ENCODE data around the gene ATP8A2. TPM values are rescaled to one million over a fixed set of nuclear protein-coding genes. Genes with fewer than 3 reads are reported as not detected.
"Not testable (repeated sequence)": the region's sequence is repeated elsewhere in the genome, so short reads cannot be mapped to it uniquely, and the experiment has no call there.

Gene ATP8A2
- total RNA-seq, 2 donors from 2014 or later: 0.13 to 0.21 TPM

- H3K27me3 Mint-ChIP-seq: peaks cover 12% of the 10 kb centered on the region
- H3K36me3 Mint-ChIP-seq (ENCODE audit: low read depth): no peaks in the 10 kb centered on the region
- H3K27ac Mint-ChIP-seq: no peak overlapping the region
- H3K4me3 Mint-ChIP-seq: no peak overlapping the region
- no peaks in the 10 kb centered on the region for H3K4me1 Mint-ChIP-seq
- H3K9me3 Mint-ChIP-seq: no peaks in the 10 kb centered on the region
- no peak for ATAC-seq (replicated peaks)
Observed at GRCh38 chr13:25932365-25932764, 560.6 kb downstream of the ATP8A2 start.

DNA sequence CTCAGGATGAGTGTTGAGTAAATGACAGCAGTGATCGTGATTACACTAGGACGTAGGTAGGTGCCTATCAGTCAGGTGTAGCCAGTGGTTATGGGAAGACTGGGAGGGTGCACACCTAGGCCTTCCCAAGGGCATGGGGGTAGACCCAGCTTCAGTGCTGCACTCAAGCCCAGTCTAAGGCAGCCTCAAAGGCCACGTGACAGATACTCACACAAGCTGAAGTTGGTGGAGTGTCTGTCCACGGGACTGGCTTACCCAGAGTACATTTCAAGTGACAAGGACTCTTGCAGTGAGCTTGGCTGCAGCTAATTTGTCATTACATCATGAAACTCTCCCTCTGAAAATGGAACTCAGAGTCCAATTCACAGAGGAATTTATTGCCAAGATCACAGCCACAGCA lies 561.7 kb downstream of the ATP8A2 start:
- no peak overlapping the region for H3K4me3 Mint-ChIP-seq
- H3K4me1 Mint-ChIP-seq: no peaks in the 10 kb centered on the region
- peaks cover 12% of the 10 kb centered on the region for H3K27me3 Mint-ChIP-seq
- no peak overlapping the region for H3K27ac Mint-ChIP-seq
- no peak for ATAC-seq (replicated peaks)
- no peaks in the 10 kb centered on the region for H3K36me3 Mint-ChIP-seq (ENCODE audit: low read depth)
- H3K9me3 Mint-ChIP-seq: no peaks in the 10 kb centered on the region

DNA sequence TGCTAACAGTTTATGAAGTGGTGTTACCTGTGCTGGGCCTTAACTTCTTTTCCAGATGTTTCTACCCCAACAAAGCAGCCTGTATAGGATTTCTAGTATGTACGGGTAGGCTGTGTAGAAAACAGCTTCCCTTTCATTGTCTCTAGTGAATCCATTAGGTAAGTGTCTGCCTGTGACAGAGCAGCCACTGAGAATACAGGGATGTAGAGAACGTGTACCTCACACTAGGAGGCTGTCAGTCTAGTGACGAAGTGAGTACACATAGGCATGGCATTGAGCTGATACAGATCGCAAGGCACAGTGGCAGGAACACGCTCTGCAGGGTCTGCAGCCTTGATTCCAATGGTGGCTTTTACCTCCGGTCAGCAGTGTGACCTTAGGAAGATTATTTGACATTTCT lies 562.4 kb downstream of the ATP8A2 start:
- ATAC-seq (replicated peaks): no peak

GRCh38 chr13:25939961-25940687 lies 568.4 kb downstream of the ATP8A2 start:
- H3K4me3 Mint-ChIP-seq: no peak overlapping the region
- peak overlapping the region; percentile 7 for H3K27ac Mint-ChIP-seq
- peaks cover 4% of the 10 kb centered on the region for H3K27me3 Mint-ChIP-seq
- peaks cover 3% of the 10 kb centered on the region for H3K4me1 Mint-ChIP-seq
- no peaks in the 10 kb centered on the region for H3K9me3 Mint-ChIP-seq
- no peaks in the 10 kb centered on the region for H3K36me3 Mint-ChIP-seq (ENCODE audit: low read depth)
- no peak for ATAC-seq (replicated peaks)

More for the DNA sequence above, 562.4 kb downstream of the ATP8A2 start:
- H3K4me3 Mint-ChIP-seq: no peak overlapping the region
- no peak overlapping the region for H3K27ac Mint-ChIP-seq
- H3K9me3 Mint-ChIP-seq: no peaks in the 10 kb centered on the region
- H3K36me3 Mint-ChIP-seq (ENCODE audit: low read depth): no peaks in the 10 kb centered on the region
- peaks cover 6% of the 10 kb centered on the region for H3K27me3 Mint-ChIP-seq
- H3K4me1 Mint-ChIP-seq: no peaks in the 10 kb centered on the region

- Mint-ChIP-seq H3K36me3 (ENCODE audit: low read depth) (no peaks in the 10 kb centered on the region), H3K27me3 (peaks cover 4% of the 10 kb centered on the region), H3K9me3 (no peaks in the 10 kb centered on the region), H3K4me1 (peaks cover 3% of the 10 kb centered on the region), H3K4me3 (no peak overlapping the region), H3K27ac (no peak overlapping the region)
- ATAC-seq (replicated peaks): no peak
Observed at GRCh38 chr13:25943081-25943480, 571.3 kb downstream of the ATP8A2 start.

- Mint-ChIP-seq H3K27ac (no peak overlapping the region), H3K27me3 (peaks cover 4% of the 10 kb centered on the region), H3K4me3 (no peak overlapping the region), H3K9me3 (no peaks in the 10 kb centered on the region), H3K4me1 (peaks cover 3% of the 10 kb centered on the region), H3K36me3 (ENCODE audit: low read depth) (no peaks in the 10 kb centered on the region)
- no peak for ATAC-seq (replicated peaks)
Observed at GRCh38 chr13:25943658-25944057, 571.9 kb downstream of the ATP8A2 start.

DNA sequence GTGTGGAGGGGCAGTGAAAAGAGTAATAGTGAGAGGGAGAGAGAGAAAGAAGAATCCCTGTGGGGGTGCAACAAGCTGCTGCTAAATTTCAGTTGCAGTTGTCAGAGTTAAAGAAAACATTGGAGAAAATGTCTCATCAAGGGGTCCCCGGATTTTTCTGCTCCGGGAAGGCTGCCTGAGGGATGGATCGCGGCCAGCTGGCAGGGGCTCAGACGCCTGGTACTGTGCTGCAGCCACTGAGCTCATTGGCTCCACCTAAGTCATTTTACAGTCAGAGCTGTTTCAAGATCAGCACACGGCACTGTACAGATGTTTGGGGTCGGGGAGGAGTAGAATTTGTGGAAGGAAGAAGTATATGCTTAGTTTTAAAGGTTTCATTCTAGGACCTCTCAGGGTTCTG lies 573.8 kb downstream of the ATP8A2 start:
- Mint-ChIP-seq H3K27me3 (peaks cover 4% of the 10 kb centered on the region), H3K27ac (no peak overlapping the region), H3K4me1 (peaks cover 3% of the 10 kb centered on the region), H3K36me3 (ENCODE audit: low read depth) (no peaks in the 10 kb centered on the region), H3K4me3 (no peak overlapping the region), H3K9me3 (no peaks in the 10 kb centered on the region)
- ATAC-seq (replicated peaks): no peak

- no peaks in the 10 kb centered on the region for H3K36me3 Mint-ChIP-seq (ENCODE audit: low read depth)
- H3K27ac Mint-ChIP-seq: no peak overlapping the region
- no peak overlapping the region for H3K4me3 Mint-ChIP-seq
- H3K4me1 Mint-ChIP-seq: no peaks in the 10 kb centered on the region
- no peak for ATAC-seq (replicated peaks)
- H3K9me3 Mint-ChIP-seq: no peaks in the 10 kb centered on the region
- H3K27me3 Mint-ChIP-seq: peaks cover 1% of the 10 kb centered on the region
Observed at GRCh38 chr13:25946321-25946720, 574.5 kb downstream of the ATP8A2 start.

DNA sequence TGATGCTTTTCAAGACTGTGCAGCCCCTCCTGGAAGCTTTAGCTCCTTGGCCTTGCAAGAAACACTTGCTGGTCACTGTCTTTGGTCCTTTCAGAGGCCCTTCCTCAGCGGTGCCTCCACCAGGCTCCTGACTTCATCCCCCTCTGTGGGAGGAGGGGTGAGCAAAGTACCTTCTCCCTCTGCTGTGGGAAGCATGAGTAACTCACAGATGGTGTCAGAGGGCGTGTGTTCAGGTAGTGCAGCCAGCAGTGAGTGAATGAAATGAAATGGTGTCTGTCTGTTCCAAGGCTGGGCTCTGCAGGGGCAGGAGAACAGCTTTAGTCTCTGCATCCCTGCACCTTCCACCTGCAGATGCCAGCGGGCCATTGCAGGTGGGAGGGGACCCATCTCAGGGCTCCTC lies 577.1 kb downstream of the ATP8A2 start:
- H3K27me3 Mint-ChIP-seq: no peaks in the 10 kb centered on the region
- no peak for ATAC-seq (replicated peaks)
- no peaks in the 10 kb centered on the region for H3K9me3 Mint-ChIP-seq
- no peak overlapping the region for H3K27ac Mint-ChIP-seq
- no peaks in the 10 kb centered on the region for H3K4me1 Mint-ChIP-seq
- H3K4me3 Mint-ChIP-seq: no peak overlapping the region
- no peaks in the 10 kb centered on the region for H3K36me3 Mint-ChIP-seq (ENCODE audit: low read depth)

DNA sequence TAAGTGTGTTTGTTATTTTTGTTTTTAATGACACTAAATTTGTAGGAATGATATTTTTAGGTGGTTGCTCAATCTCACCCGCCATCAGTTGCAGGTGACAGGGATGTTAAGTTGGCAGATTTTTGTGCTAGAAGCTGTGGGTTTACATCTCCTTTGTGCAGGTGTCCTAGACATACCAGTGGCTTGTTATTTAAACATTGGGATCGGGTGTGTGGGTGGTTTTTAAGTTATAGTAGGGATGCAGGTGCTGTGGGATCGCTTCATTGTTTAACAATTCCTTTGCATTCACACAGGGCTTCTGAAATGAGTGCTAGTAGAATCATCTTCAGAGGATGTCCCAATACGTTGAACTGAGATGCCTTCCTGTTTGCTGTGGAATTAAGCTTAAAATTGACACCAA lies 580.1 kb downstream of the ATP8A2 start:
- H3K4me3 Mint-ChIP-seq: no peak overlapping the region
- ATAC-seq (replicated peaks): no peak
- H3K27ac Mint-ChIP-seq: no peak overlapping the region
- H3K4me1 Mint-ChIP-seq: peaks cover 5% of the 10 kb centered on the region
- no peaks in the 10 kb centered on the region for H3K36me3 Mint-ChIP-seq (ENCODE audit: low read depth)
- peaks cover 3% of the 10 kb centered on the region for H3K27me3 Mint-ChIP-seq
- H3K9me3 Mint-ChIP-seq: peaks cover 9% of the 10 kb centered on the region

GRCh38 chr13:25954080-25954479 lies 582.3 kb downstream of the ATP8A2 start:
- H3K27me3 Mint-ChIP-seq; H3K4me1 Mint-ChIP-seq; H3K27ac Mint-ChIP-seq; H3K4me3 Mint-ChIP-seq; H3K36me3 Mint-ChIP-seq (ENCODE audit: low read depth); H3K9me3 Mint-ChIP-seq; ATAC-seq (replicated peaks): not testable (repeated sequence)

GRCh38 chr13:25954943-25955342 lies 583.2 kb downstream of the ATP8A2 start:
- H3K4me1 Mint-ChIP-seq: peaks cover 13% of the 10 kb centered on the region
- ATAC-seq (replicated peaks); H3K27me3 Mint-ChIP-seq; H3K9me3 Mint-ChIP-seq; H3K27ac Mint-ChIP-seq; H3K36me3 Mint-ChIP-seq (ENCODE audit: low read depth); H3K4me3 Mint-ChIP-seq: not testable (repeated sequence)

GRCh38 chr13:25958986-25959385 lies 587.2 kb downstream of the ATP8A2 start:
- Mint-ChIP-seq H3K4me3 (no peak overlapping the region), H3K27ac (no peak overlapping the region), H3K27me3 (peaks cover 3% of the 10 kb centered on the region), H3K36me3 (ENCODE audit: low read depth) (no peaks in the 10 kb centered on the region), H3K4me1 (peaks cover 13% of the 10 kb centered on the region), H3K9me3 (peaks cover 9% of the 10 kb centered on the region)
- no peak for ATAC-seq (replicated peaks)

DNA sequence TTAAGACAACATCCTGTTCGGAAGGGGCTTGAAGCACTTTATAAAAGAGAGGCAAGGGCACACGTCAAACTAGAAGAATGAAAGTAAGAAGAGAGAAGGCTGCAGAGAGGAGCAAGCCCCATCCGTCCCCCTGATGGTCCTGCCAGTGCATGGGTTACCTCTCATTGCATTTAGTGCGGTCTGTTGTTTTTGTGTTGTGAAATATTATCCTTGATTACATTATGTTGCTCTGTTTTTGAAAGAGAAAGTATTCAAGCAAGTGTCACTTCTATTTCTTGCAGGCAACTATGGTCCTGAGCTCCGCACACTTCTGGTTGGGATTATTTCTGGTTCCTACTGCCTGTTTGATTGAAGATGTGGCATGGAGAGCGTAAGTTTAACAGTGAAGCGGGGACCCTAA lies 589.5 kb downstream of the ATP8A2 start:
- H3K36me3 Mint-ChIP-seq (ENCODE audit: low read depth): no peaks in the 10 kb centered on the region
- no peak for ATAC-seq (replicated peaks)

DNA sequence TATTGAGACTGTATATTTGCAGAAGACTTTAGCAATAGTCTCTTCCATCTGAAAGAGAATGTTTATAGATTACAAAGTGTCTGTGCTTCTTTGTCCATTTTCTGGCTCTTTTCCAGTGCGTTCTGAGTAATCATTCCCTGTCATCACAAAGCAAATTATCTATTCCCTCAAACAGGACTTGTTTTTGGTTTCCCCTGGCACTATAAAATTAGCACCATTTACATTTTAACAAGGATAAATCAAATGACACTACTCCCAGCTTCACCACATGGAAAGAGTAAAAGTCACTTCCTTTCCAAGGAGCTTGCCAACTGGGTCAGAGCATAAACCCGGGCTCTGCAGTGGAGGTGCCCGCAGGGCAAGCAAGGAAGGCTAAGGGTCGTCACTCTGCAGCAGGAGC lies 591.9 kb downstream of the ATP8A2 start:
- no peak for ATAC-seq (replicated peaks)
- Mint-ChIP-seq H3K27me3 (no peaks in the 10 kb centered on the region), H3K27ac (no peak overlapping the region), H3K4me1 (peaks cover 9% of the 10 kb centered on the region), H3K36me3 (ENCODE audit: low read depth) (no peaks in the 10 kb centered on the region), H3K4me3 (no peak overlapping the region), H3K9me3 (no peaks in the 10 kb centered on the region)

More for the DNA sequence above, 589.5 kb downstream of the ATP8A2 start:
- H3K9me3 Mint-ChIP-seq: peaks cover 3% of the 10 kb centered on the region
- H3K4me3 Mint-ChIP-seq: no peak overlapping the region
- H3K4me1 Mint-ChIP-seq: peaks cover 9% of the 10 kb centered on the region
- no peaks in the 10 kb centered on the region for H3K27me3 Mint-ChIP-seq
- H3K27ac Mint-ChIP-seq: no peak overlapping the region

GRCh38 chr13:25965596-25965995 lies 593.8 kb downstream of the ATP8A2 start:
- H3K36me3 Mint-ChIP-seq (ENCODE audit: low read depth): no peaks in the 10 kb centered on the region
- H3K27ac Mint-ChIP-seq: no peak overlapping the region
- no peaks in the 10 kb centered on the region for H3K4me1 Mint-ChIP-seq
- ATAC-seq (replicated peaks): no peak
- H3K4me3 Mint-ChIP-seq: no peak overlapping the region
- H3K9me3 Mint-ChIP-seq: no peaks in the 10 kb centered on the region
- no peaks in the 10 kb centered on the region for H3K27me3 Mint-ChIP-seq

Data from activated T-helper 17 cell treated with anti-CD3 and anti-CD28 coated beads, Interleukin-2, amount 50 U/mL, for 72 hours (primary cell).